OCI-M1 (cell line): ENCODE data around the gene UBN1.

ENCODE experiments used
- DNase-seq: peaks from one replicate; lab custom pipeline; 2025; lab: John Stamatoyannopoulos, UW

The UBN1 gene

DNA sequence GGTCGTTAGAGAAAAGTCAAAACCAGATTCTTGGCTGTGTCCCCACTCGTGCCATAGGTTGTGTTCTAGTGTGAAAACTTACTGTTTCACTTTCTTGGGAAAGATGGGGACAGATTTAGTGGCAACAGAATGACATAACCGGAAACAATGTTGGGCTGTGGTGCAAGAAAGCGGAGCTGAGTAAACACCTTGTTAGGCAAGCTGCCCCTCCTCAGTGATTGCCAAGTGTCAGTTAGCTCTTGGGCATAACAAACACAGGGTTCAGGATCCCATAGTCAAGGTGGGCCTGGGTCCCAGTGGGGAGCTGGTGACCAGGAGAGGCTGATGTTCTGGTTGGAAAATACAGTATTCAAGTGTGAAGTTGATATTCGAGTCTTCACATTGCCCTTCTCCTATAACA lies 15.4 kb downstream of the UBN1 start:
- DNase-seq = no peak

DNA sequence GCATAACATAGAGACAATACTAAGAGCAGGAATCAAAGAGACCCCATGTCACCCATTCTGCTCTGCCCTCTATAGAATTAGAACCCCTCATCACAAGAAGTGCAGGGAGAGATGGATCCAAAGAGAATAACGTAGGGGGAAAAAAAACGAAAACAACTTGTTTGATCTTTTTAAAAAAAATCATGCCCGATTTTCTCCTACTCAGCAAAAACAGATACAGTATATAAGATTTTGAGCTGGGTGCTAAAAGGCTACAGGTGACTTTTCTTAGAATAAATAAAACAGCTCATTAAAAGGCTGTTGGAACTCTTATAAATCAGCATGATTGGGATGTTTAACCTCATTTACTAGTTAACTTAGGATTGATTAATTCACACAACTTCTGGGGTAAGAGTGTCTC lies 17.4 kb downstream of the UBN1 start:
- no peak for DNase-seq

DNA sequence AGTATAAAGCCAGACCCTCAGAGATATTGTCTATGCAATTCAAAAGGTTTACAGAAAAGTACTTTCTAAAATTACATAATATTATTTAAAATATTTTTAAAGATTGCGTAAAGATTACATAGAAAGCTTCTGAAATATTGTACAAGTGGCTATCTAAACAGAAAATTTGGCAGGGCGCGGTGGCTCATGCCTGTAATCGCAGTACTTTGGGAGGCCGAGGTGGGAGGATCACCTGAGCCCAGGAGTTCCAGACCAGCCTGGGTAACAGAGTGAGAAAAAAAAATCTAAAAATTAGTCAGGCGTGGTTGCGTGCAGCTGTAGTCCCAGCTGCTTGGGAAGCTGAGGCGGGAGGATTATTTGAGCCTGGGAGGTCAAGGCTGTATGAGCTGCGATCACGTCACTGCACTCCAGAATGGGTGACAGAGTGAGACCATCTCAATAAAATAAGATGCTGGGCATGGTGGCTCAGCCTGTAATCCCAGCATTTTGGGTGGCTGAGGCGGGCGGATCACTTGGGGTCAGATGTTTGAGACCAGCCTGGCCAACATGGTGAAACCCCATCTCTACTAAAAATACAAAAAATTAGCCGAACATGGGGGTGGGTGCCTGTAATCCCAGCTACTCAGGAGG lies 18.1 kb downstream of the UBN1 start:
- no peak for DNase-seq

DNA sequence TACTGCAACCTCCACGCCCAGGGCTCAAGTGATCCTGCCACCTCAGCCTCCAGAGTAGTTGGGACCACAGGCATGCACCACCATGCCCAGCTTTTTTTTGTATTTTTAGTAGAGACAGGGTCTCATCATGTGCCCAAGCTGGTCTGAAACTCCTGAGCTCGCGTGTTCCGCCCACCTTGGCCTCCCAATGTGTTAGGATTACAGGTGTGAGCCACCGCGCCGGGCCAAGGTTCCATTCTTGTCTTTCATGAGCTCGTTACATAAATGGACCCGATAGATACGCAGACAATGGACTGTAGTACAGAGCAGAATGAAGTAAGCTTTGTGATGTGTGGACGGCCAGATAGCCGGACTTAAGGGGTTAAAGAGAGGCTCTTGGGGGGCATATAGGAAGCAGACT lies 19.3 kb downstream of the UBN1 start:
- no peak for DNase-seq

DNA sequence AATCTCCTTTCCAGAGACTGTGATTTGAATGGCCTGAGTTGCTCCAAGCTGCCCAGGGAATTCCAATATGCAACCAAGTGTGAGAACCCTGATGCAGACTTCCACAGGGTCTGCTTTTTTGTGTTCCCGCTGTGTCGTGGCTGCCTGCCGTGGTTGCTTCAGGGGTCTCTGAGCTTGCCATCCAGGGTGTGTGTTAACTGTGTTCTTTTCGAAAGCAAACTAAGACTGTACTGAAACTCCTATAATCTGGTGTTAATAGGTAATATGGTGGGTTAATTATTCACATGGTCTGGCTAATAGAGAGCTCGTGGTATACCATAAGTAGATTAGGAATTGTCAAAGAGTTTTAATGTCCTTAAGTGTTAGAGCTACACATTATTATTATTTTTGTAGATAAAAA lies 20.7 kb downstream of the UBN1 start:
- DNase-seq = no peak

DNA sequence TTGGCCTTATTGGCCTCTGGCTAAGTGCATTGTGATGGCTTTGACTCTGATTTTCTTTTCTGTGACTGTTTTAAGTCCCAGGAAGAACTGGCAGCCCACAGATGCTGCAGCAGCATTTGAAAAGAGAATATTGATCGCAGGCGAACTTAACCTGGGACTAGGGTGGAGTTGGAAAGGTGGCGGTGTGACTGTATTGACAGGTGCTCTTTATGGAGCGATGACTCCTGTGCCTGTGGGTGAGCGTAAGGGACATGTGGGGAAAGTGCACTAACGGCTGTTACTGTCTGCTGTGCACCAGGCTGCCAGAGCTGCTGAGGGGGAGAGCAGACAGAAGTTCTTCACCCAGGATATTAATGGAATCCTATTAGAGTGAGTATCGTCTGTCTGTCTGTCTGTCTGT lies 21.3 kb downstream of the UBN1 start:
- DNase-seq = no peak

DNA sequence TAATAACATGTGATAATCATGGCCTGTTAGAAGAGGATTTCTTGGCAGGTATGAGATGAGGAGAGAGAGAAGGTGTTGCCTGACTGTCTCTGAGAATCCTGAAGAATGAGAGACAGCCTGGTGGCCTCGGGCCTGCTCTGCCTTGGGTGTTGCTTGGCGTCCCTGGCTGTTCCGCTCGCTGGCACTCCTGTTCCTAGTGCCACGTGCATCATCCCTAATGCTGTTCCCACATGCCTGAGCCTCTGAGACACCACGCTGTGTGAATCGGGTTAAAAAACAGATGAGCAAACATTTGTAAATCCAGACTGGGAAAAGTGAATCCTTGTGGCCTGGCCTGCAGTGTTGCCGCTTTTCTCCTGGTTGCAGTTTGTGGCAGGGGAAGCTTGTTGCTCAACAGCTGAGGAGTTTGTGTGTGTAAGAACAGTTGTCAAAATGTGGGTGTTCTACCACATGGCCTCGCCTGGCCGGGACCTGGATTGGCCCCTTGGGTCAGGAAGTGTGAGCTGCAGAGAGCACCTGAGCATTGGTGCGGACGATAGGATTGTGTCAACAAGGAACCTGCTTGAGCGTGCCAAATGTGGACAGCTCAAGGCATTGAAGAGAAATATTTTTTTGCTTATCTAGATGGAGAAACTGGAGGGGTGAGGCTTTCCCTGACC lies 22.0 kb downstream of the UBN1 start:
- no peak for DNase-seq

DNA sequence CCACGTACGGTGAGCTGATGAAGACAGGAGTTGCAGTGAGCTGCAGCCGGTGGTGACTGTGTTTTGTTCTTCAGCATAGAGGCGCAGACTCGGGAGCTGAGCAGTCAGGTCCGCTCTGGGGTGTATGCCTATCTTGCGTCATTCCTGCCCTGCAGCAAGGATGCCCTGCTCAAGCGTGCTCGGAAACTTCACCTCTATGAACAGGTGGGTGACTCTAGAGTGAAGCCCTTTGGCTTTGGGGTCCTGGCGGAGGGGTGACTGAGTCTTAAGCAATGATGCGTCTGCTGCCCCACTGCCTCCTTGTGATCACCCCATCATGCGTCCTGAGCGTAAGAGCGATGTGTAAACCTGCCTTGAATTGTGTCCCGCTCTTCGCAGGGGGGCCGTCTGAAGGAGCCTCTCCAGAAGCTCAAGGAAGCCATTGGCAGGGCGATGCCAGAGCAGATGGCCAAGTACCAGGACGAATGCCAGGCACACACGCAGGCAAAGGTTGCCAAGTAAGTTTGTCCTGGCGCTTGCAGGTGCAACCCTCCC lies 22.9 kb downstream of the UBN1 start:
- DNase-seq = no peak

DNA sequence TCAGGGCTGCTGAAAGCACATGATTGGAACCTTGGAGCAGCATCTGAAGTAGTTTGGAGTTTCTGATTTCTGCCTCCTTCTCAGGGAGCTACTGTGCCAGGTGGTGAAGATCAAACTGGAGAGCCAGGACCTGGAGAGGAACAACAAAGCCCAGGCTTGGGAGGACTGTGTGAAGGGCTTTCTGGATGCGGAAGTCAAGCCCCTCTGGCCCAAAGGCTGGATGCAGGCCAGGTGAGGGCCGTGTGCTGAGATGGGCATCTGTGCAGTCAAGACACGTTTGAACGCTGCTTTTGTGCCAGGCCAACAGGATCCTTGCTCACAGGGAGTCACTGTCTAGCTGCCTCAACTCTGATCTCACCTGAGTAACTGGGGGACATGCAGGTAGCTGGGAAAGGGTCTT lies 23.8 kb downstream of the UBN1 start:
- no peak for DNase-seq

DNA sequence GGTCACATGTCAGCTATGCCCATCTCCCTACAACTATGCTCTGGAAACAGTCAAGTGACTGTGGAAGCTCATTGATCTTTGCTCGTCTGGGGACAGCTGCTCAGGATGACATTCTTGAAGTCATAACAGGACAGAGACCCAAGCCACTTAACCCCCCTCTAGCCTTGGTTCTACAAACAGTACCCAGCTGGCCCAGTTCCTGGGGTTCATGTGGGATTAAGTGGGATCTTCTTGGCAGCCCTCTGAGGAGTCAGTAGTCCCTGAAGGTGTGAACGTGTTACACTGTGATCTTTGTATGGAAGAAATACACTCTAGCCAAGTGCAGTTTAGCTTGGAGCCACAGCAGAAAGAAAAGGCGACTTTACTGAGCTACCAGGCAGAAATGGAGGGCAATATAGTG lies 25.8 kb downstream of the UBN1 start:
- DNase-seq = no peak

DNA sequence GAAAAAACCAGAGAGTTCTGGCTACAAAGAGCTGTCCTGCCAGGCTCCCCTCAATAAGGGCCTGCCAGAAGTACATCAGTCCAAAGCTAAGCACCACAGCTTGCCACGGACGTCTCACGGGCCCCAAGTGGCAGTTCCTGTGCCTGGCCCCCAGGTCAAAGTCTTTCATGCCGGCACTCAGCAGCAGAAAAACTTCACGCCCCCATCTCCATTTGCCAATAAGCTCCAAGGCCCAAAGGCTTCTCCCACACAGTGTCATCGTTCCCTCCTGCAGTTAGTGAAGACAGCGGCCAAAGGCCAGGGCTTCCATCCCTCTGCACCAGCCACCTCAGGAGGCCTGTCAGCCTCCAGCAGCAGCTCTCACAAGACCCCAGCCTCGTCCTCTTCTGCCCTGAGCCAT lies 27.4 kb downstream of the UBN1 start:
- no peak for DNase-seq

DNA sequence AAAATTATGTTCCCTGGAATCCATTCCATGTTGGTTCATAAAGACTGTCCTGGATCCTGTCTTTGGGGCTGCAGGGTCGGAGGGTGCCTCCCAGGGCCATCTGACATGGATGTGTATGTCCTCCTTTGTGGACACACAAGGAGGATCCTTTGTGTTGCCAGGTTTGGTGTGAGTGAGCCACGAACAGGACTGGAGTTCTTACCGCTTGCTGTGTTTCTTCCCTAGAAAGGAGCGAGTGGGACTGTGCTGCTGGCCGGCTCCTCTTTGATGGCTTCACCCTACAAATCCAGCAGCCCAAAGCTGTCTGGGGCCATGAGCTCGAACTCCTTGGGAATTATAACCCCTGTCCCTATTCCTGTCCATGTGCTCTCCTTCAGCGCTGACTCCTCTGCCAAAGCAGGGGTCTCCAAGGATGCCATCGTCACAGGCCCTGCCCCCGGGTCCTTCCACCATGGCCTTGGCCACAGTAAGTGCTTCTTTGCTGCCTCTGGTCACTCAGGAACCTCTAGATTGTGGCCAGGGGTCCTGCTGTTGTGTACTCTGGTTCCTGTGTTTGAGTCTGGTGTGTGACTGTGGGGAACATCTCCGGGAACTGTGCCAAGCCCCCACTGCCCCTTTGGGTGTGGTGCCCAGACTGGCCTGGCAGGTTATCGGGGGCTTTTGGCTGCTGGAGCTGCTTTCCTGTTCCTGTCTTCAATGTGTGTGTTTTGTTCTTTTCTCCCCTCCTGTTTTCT lies 29.5 kb downstream of the UBN1 start:
- DNase-seq = no peak

DNA sequence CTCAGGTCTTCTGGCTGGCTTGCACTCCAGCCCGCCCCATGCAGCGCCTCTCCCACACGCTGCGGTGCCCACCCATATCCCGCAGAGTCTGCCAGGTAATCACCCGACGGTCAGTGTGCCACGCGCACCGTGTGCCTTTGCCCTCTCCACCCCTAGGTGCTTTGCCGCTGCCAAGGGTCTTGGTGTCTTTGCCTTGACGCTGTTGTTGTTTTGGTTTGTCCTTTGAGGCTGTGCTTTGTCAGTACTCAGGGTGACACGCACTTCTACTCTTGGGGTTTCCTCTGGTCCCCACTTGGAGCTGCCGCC lies 30.1 kb downstream of the UBN1 start:
- DNase-seq = no peak

DNA sequence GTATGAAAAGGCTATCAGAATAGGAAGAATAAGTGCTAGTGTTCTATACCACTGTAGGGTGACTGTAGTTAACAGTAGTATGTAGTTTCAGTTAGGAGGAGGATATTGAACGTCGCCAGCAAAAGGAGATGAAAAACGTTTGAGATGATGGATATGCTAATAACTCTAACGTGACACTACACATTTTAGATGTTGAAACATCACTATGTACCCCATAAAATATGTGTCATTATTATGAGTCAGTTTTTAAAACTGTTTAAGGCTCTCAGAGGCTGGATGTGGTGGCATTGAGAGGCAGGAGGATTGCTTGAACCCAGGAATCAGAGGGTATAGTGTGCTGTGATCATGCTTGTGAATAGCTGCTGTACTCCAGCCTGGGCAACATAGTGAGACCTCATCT lies 31.8 kb downstream of the UBN1 start:
- DNase-seq = no peak

DNA sequence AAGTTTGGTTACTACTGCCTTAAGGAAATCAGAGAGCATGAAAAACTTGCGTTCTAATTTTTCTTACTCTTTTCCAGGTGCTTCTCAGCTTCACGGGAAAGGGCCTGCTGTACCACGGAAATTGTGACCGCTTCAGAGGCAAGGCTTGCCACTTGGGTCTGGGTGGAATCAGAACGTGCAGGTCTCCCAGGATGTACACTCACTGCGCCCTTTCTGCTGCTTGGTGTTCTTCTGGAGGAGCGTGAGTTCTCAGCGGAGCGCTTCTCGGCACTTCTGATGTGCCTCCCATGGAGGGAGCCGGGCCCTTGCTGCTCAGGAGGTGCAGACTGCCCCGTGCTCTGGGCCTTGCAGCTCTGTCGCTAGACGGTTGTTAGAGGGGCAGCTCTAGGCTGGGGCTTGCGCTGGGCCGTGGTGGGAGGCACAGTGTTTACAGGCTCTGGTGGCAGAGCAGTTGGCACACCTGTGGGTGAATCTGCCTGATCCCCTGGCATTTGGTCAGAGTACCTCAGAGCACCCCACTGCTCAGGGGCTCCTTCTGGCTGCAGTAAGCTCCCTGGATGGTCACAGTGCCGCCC lies 32.8 kb downstream of the UBN1 start:
- DNase-seq = no peak

DNA sequence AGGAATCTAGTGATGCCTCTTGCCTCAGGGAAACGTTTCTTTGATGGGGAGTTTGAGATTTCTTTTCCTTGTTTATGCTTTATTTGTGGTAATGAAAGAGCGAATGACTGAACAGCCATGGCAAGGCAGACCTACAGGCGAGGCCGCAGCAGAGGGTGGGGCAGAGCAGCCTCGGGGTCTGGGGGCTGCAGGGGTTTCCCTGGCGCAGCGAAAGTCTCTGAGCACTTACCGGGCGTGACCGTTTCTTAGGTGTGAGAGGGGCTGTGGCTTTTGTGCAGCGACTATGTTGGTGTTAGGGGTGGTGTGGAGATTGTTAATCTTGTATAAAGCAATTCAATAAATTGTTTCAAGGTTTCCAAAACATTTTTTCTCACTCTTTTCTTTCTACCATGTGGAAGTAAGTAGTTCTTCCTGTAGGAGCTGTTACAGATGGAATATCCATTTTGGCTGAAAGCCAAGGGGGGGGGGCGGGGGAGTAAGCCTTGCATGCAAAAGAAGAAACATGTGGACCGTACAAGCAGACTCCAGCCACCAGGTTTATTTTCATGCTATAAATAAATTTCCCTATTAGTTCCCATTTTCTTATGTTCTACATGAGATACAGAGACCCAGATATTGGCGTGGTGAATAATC lies 34.8 kb downstream of the UBN1 start:
- no peak for DNase-seq

DNA sequence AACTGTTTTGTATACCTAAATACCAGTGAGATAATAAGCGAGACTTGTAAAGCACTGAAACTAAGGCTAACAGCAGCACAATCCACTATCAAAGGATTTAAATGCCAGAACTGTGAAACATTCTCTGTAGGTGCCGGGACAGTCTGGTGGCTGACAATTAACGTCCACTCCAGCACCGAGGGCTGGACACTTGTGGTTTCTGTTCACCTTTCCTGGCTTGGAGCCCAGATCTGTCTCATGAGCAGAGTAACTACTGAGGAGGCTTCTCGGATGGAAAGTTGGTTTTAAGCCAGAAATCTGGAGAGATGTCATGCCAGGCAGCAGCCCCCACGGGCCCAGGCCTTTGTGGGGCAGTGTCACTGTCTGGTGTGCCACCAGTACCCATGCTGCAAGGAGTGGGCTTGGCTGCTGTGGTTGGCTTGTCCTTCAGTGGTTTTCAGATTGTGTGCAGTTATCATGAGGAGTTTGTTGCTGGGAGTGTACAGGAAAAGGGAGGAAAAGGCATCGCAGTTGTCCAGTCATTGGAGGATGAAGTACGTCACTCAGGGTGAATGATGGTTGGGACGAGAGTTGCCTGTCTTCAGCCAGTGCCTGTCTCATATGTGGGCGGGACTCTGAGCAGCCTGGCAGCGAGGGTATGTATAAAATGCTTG lies 35.5 kb downstream of the UBN1 start:
- no peak for DNase-seq

DNA sequence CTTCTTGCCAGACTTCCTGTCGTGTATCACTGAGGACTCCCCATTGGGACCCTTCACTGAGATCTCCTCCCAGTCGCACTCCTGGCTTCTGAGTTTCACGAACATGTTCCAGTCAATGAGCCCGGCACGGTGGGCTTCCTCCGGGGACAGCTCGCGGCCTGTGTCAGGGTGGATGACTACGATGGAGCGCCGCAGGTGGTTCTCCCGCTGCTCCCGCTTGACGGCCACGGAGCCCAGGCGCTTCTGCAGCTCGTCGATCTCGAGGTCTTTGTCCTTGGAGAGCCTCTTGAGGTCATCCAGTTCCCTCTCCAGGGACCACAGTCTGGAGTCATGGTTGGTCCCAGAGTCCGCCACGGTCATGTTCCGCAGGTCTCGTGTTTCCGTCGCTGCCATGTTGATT lies 36.2 kb downstream of the UBN1 start:
- no peak for DNase-seq

DNA sequence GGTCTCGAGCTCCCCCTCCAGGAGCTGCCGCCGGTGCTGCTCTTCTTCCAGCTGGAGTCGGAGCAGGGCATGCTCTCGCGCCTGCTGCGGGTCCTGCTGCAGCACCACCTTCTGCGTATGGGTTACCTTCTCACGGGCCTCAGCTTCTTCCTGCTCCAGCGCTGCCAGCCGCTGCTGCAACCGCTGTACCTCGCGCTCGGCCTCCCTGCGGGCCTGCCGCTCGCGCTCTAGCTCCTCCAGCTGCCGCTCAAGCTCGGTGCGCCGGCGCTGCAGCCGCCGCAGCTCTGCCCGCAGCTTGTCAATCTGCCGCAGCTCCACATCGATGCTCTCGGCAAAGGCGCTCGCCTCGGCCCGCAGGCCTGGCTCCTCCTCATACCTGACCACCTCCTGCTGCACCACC lies 36.9 kb downstream of the UBN1 start:
- DNase-seq = no peak

DNA sequence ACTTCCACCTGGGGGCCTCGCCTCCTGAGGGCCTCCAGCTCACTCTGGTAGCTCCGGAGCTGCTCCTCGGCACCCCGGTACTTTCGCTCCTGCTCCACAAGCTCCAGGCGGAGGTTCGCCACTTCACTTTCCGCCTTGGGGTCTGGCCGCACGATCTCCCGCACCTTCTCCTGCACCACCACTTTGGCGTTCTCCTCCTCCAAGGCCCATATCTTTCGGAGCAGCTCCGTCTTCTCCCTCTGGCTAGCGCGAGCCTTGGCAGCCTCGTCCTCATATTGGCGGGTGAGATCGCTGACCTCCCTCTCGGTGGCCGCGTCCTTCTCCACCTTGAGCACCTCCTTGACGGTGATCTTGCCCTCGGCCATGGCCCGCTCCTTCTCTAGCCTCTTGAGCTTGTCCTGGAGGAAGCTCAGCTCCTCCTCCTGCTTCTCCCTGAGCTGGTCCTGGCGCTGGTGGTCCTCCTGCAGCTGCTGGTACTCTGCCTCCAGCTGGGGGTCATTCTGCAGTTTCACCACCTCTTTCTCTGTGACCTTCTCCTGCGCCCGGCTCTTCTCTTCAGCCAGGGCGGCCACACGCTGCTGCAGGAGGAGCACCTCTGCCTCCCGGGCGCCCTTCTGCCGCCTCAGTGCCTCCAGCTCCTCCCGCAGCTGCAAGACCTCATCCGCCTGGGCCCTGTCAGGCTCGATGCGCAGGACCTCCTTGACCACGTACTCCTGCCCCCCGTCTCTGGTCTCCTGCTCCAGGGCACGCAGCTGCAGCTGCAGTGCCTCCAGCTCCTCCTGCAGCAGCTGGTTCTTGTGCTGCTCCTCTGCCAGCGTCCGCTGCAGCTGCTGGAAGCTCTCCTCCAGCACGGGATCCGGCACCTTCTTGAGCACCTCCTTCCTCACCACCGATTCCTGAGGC lies 37.9 kb downstream of the UBN1 start:
- DNase-seq = no peak

DNA sequence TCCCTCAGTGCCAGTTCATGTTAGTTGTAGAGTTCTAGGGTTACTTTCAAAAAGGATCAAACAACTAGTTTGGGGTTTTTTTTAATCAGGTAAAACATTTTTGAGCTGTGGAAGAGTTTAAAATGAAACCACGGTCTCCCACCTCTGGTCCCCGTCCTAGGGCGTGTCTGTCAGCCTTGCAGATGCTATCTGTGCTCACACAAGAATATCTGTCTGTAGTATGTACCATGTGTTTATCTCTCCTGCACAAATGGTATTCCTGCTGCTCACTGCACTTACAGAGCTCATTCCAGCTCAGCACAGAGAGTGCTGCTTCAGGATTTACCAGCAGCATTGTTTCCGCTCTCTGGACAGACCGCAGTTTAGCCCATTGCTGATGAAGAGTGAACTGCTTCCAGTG lies 38.9 kb downstream of the UBN1 start:
- DNase-seq = no peak
